Astrocyte of the cerebellum (primary cell): ENCODE measurements around the gene SMAD5.

Experiments used
- DNase-seq: peaks from one replicate; pipeline ENCODE4 v3.0.0-alpha.2; 2011; ENCODE audit warnings: low read depth
- H3K4me3 ChIP-seq: 2 replicates; pipeline ENCODE4 v1.5.1; 2011; ENCODE audit warnings: mild to moderate bottlenecking, low read depth, low read length, moderate library complexity
- CTCF ChIP-seq: IDR thresholded peaks from 2 replicates; pipeline ENCODE4 v1.5.1; 2012; ENCODE audit warnings: low read length, low read depth, moderate library complexity, mild to moderate bottlenecking; ENCODE audit errors: missing control alignments
- in situ Hi-C: cut with HindIII; loops from 2 replicates; pipeline ENCODE4 v1.10.0; 2017; ENCODE audit warnings: low sequenced_read_pairs

Gene SMAD5

GRCh38 chr5:136157514-136157913 is 24.9 kb downstream of the SMAD5 start:
- no peak for DNase-seq
- TF ChIP-seq CTCF = no peak
- in situ Hi-C loops = no loop called here
- no peak overlapping the region for H3K4me3 ChIP-seq

GRCh38 chr5:136159457-136159856 is 26.8 kb downstream of the SMAD5 start:
- in situ Hi-C loops = no loop called here
- no peak for DNase-seq
- no peak for TF ChIP-seq CTCF
- H3K4me3 ChIP-seq = no peak overlapping the region

- TF ChIP-seq CTCF = no peak
- in situ Hi-C loops = no loop called here
- DNase-seq = no peak
- H3K4me3 ChIP-seq = no peak overlapping the region
Measured at GRCh38 chr5:136162008-136162407, 29.4 kb downstream of the SMAD5 start.

- in situ Hi-C loops = no loop called here
- no peak for DNase-seq
- no peak for TF ChIP-seq CTCF
- no peak overlapping the region for H3K4me3 ChIP-seq
Measured at GRCh38 chr5:136164226-136164625, 31.6 kb downstream of the SMAD5 start.

GRCh38 chr5:136166909-136167308 is 34.3 kb downstream of the SMAD5 start:
- DNase-seq = no peak
- TF ChIP-seq CTCF = no peak
- in situ Hi-C loops = no loop called here
- H3K4me3 ChIP-seq = no peak overlapping the region

GRCh38 chr5:136169218-136169617 is 36.6 kb downstream of the SMAD5 start:
- in situ Hi-C loops = no loop called here
- DNase-seq = no peak
- no peak overlapping the region for H3K4me3 ChIP-seq
- TF ChIP-seq CTCF = no peak

- DNase-seq = peak; percentile 40
- peak; percentile 71 for TF ChIP-seq CTCF
- in situ Hi-C loops = no loop called here
- no peak overlapping the region for H3K4me3 ChIP-seq
Measured at GRCh38 chr5:136174021-136174659, 41.5 kb downstream of the SMAD5 start.
